OCI-M2 (cell line): ENCODE data around the gene MRPS31.
A peak's percentile ranks its signal among the peaks of the same experiment; 100 is the strongest.

ENCODE experiments used
- DNase-seq: peaks from one replicate; lab custom pipeline; 2025; ENCODE audit not compliant: unreplicated experiment; lab: John Stamatoyannopoulos, UW

The MRPS31 gene

DNA sequence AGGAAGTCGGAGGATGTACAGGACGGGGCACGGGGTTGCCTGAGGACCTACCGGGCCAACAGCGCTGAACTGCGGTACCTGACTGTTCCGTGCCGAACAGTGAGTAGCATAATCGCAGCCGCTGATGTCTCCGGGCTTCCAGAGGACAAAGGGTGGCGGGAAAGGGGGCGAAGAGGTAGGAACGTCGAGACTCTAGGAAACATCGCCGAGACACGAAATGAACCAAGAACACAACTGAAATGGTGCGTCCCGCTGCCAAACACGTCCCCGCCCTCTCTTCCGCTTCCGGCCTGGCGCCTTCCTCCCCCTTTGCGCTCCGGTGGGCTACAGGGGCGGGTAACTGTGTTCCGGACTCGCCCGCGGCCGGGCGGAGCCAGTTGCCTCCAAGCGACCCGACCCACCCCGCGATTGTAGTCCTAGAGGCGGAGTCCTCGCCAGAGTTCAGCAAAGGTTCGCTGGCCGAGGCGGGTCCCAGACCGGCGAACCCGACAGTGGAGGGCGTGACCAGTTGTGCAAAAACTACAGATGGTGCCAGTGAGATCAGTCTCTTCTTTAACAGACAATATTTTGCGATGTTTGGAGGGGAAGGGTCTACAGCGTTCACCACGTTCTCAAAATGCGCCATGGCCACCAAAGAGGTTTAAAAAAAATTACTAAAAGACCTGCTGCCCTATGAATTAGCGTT lies at the start of gene MRPS31:
Gene MRPS31 (minus strand): TSS at position 257 of the 685 bp plus-strand sequence. CDS start 54 bp downstream, at position 203.
- peak; percentile 62 for DNase-seq

GRCh38 chr13:40819797-40820315 lies 48.9 kb upstream of the MRPS31 start:
- DNase-seq = no peak

DNA sequence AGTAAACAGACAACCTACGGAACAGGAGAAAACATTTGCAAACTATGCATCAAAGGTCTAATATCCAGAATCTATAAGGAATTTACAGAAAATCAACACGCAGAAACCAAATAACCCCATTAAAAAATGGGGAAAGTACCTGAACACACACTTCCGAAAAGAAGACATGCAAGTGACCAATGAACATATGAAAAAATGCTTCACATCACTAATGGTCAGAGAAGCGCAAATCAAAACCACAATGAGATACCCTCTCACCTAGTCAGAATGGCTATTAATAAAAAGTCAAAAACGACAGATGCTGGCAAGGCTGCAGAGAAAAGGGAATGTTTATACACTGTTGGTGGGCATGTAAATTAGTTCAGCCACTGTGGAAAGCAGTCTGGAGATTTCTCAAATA lies 47.9 kb upstream of the MRPS31 start:
- no peak for DNase-seq

- no peak for DNase-seq
These were observed 43.8 kb upstream of the MRPS31 start for GRCh38 chr13:40814803-40815202.

- no peak for DNase-seq
These were observed 42.9 kb upstream of the MRPS31 start for GRCh38 chr13:40813667-40814454.

- no peak for DNase-seq
These were observed 41.9 kb upstream of the MRPS31 start for GRCh38 chr13:40812724-40813445.

DNA sequence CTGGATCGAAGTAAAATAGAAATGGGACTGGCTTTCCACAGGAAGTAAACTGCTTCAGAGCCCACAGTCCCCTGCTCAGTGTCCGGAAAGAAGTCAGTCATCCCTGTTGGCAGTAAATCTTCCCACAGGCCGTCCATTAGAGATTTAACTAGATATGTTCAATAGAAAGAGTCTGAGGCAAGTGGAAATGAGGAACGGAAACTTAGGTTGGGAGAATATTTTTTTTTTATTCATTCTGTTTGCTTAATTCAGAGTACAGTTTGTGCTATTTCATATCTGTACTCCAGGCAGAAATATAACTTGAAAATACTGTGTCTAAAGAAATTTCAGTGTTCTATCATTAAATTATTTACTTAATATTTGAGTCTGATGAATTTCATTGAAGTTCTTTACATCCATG lies 41.1 kb upstream of the MRPS31 start:
- no peak for DNase-seq

- no peak for DNase-seq
These were observed 38.5 kb upstream of the MRPS31 start for GRCh38 chr13:40809471-40809870.

- DNase-seq = no peak
These were observed 35.3 kb upstream of the MRPS31 start for GRCh38 chr13:40806241-40806640.

DNA sequence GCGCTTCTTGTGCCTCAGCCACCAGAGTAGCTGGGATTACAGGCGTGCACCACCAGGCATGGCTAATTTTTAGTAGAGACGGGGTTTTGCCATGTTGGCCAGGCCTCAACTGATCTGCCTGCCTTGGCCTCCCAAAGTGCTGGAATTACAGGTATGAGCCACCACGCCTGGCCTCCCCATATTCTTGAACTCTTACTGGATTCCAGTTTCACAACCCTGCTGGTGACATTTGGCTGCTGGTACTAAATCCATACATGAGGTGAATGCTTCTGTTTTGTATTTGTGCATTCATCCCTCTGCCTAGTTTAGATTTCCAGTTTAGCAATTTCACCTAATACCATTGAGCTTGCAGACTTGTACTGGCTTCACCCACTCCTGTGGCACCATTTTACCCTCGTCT lies 32.3 kb upstream of the MRPS31 start:
- no peak for DNase-seq

- no peak for DNase-seq
These were observed 30.5 kb upstream of the MRPS31 start for GRCh38 chr13:40801255-40802217.

- DNase-seq = no peak
These were observed 29.6 kb upstream of the MRPS31 start for GRCh38 chr13:40800559-40800958.

DNA sequence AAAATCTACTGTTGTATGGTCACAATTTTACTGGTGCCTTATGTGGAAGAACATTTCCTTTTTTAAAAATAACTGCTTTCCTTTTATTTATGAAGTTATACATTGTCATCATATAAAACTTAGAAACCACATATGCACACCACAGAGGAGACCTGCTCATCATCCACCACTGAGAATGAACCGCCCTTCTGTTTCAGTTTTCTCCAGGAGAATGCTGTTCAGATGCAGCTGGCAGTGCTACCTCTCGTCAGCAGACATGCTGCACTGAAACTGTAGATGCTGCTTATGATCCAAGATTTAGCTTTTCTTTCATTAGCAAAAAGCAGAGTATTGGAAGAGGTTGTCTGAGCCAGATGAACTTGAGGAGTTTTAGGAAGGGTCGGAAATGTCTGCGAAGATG lies 28.5 kb upstream of the MRPS31 start:
- DNase-seq = no peak

- no peak for DNase-seq
These were observed 27.4 kb upstream of the MRPS31 start for GRCh38 chr13:40798380-40798779.

DNA sequence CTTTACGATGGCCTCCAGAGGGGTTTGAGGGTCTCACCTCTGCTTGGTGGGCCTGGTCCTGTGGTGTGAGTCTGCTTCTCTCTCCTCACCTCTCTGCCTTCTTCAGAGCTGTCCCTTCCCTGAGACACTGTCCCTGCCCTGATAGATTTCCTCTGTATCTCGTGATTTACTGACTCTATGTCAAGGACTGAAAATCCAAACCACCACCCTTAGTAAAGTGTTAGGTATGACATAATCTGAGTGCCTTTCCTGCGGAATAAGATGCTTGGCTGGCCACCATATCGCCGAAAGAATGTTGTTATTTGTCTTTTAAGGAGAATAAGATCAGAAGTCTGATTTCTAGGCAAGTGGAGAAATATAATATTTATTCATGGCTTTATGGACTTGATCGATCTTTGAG lies 25.7 kb upstream of the MRPS31 start:
- DNase-seq = no peak

DNA sequence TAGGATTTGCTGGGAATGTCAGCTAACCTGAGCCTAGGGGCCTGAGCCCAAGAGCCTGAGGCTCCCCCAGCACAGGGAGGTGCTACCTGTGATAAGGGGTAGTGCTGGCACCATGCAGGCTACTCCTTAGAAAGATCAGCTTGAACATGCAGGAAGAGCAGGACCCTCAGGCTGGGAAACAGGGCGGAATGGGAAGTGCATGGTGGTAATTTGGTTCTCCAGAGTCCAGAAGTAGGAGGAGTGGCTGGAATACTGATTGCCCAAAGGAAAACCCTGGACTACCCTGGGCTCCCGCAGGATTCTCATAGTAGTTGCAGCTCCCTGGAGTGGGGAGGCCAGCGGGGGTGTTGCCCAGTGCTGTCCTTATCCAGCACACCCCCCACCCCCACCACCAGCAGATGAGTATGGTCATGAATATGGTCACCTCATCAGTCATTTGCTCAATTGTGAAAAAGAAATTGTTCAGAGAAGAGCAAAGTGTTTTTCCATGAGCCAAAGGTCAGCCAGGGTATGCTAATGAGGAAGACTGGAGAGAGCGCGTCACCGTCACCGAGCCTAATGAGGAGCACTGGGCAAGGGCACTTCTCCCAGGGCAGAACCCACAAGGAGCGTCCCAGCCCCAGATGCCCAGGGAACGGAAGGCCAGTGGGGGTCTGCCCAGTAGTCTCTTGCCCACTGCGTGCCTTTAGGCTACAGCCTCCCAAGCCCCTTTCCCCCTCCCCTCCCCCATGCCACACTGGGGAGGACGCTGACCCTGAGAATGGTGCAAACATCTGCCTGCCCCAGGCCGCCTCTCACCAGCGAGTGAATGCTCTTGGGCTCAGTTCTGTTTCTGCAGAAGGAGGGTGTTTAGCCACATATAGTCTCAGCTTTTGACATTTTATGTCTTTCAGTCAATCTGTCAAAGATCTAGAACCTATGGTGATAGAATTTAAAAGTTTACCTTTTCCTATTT lies 23.7 kb upstream of the MRPS31 start:
- DNase-seq = no peak

DNA sequence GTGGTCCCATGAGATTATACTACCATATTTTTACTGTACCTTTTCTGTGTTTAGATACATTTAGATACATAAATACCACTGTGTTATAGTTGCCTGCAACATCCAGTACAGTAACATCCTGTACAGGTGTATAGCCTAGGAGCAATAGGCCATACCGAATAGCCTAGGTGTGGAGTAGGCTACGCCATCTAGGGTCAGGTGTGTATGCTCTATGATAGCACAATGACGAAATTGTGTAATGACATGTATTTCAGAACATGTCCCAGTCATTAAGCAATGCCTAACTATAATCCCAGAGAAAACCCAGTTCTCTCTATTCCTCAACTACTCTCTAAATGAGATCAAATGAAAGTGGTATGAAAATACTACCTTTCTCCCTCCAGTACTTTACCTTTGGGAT lies 22.3 kb upstream of the MRPS31 start:
- DNase-seq = no peak

DNA sequence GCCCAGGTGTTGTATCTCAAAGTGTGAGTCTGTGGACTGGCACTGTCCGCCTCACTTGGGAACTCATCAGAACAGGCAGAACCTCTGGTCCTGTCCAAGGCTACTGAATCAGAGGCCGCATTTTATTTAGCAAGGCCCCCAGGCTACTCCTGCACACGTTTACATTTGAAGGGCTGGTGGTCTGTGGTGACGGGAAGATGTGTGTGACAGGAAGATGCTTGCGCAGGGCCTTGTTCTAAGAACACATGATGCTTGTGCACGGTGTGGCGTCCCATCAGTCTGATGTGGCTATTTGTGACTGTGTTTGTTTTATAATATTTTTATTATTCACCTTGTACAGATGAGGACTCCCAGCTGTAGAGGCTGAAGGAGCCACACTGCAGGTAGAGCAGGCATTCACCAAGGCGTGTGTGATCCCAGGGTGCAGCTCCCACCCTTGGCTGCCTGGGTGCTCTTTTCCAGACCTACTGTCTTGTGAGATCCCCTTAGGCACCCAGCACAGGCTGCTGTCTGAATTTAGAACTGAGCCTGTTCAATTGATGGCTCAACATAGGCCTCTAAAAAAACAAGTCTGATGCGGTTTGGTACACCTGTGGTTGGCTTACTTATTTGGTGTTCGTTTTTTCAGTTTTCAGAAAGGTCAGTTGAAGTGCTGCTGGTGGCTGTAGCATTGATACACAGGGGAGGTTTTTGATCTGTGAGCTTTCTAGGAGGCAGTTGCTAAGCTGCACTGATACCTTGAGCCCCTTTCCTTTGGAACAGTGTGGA lies 21.5 kb upstream of the MRPS31 start:
- no peak for DNase-seq

DNA sequence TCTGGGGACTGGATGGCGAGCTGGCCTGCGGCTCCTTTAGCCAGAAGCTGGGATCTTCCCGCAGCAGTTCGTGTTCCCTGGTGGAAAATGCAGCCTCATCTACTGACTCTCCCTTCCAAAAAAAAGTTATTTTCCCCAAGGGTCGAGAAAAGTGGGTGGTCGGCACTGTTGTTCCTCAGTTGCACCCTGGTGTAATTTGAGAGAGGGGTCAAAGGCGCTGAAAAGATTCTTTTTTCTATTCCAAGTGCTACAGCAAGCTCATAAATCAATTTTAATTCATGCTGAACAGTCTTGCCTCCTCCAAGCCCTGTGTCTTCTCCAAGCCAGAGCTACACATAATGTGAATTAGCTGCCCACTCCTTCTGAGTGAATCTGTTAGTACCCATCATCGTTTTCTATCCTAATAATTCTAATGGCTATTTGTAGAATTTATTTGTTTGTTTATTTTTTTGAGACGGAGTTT lies 19.2 kb upstream of the MRPS31 start:
- no peak for DNase-seq
